Breast epithelium (tissue), 4 donors: ENCODE measurements around the gene ERVW-1. TPM values are rescaled to one million over a fixed set of nuclear protein-coding genes. Genes with fewer than 3 reads are reported as not detected.
"Not testable (repeated sequence)": the region's sequence is repeated elsewhere in the genome, so short reads cannot be mapped to it uniquely, and the experiment has no call there.

ENCODE experiments used
- DNase-seq, 2 donors: peaks; one replicate each; pipeline ENCODE4 v3.0.0-alpha.2; 2019; ENCODE audit warnings: low spot score in 2 of 2
- H3K27ac ChIP-seq, 2 donors: fragments of 200-600 bp; sonication (generic) in 1 of 2; one replicate each; pipeline ENCODE4 v1.5.1; 2016 to 2019; ENCODE audit warnings: mild to moderate bottlenecking in 1 of 2
- H3K27me3 ChIP-seq, 2 donors: fragments of 200-600 bp; sonication (generic) in 1 of 2; one replicate each; pipeline versions ENCODE4 v1.5.1 to v1.6.0; 2017 to 2019; ENCODE audit warnings: control low read depth in 1 of 2, mild to moderate bottlenecking in 1 of 2
- H3K36me3 ChIP-seq: fragments of 200-600 bp; one replicate; pipeline ENCODE4 v1.5.1; 2019
- H3K4me1 ChIP-seq, 2 donors: fragments of 200-600 bp; sonication (generic); one replicate each; pipeline ENCODE4 v1.5.1; 2016 to 2019; ENCODE audit warnings: control low read depth in 1 of 2
- H3K4me3 ChIP-seq, 3 donors: fragments of 200-600 bp; sonication (generic); 1 replicate in 2 of 3; 2 replicates in 1 of 3; pipeline ENCODE4 v1.5.1; 2016 to 2019; ENCODE audit warnings: mild to moderate bottlenecking in 3 of 3, moderate library complexity in 2 of 3
- H3K9me3 ChIP-seq, 2 donors: fragments of 200-600 bp; sonication (generic) in 1 of 2; one replicate each; pipeline ENCODE4 v1.5.1; 2016 to 2019; ENCODE audit warnings: control low read depth in 1 of 2
- CTCF ChIP-seq, 3 donors: fragments of 450-650 bp; IDR thresholded peaks; one replicate each; pipeline ENCODE4 v1.5.1; 2016 to 2017; ENCODE audit warnings: antibody characterized with exemption in 3 of 3, mild to moderate bottlenecking in 3 of 3, moderate library complexity in 3 of 3
- POLR2A ChIP-seq: fragments of 450-650 bp; IDR thresholded peaks from one replicate; pipeline ENCODE4 v1.6.1; 2016; ENCODE audit warnings: antibody characterized with exemption, mild to moderate bottlenecking, moderate library complexity
- POLR2AphosphoS5 ChIP-seq, 3 donors: sonication (generic); formaldehyde crosslinking; IDR thresholded peaks; one replicate each; pipeline ENCODE4 v1.6.1; 2017; ENCODE audit warnings: antibody characterized with exemption in 3 of 3
- intact Hi-C: fragments of 100-400 bp; cut with DNase I; formaldehyde crosslinking; loops from one replicate; pipeline ENCODE4 v1.15.1; 2023; ENCODE audit warnings: low total_unique reads
- total RNA-seq, 3 donors: library from RNA; depleted of rRNA; stranded (reverse); fragments of >200 nt; gene quantifications; one replicate each; pipeline ENCODE4 v1.1.0, GENCODE V29; 2016

ERVW-1 gene
- total RNA-seq, 3 donors from 2014 or later: not detected

- no peaks in the 10 kb centered on the region for H3K27me3 ChIP-seq
- intact Hi-C loops: no loop called here
- no peak overlapping the region for H3K27ac ChIP-seq
- no peaks in the 10 kb centered on the region for H3K36me3 ChIP-seq
- no peaks in the 10 kb centered on the region for H3K4me1 ChIP-seq
- no peak for DNase-seq
- H3K4me3 ChIP-seq: no peak overlapping the region
- H3K9me3 ChIP-seq: no peaks in the 10 kb centered on the region
- TF ChIP-seq POLR2AphosphoS5 (IDR thresholded peaks at IDR 0.05) (no peak), CTCF (IDR thresholded peaks at IDR 0.05) (no peak), POLR2A (no peak)
Measured at GRCh38 chr7:92478711-92479110, 965 bp upstream of the ERVW-1 start.

- no peaks in the 10 kb centered on the region for H3K9me3 ChIP-seq
- intact Hi-C loops: no loop called here
- H3K4me1 ChIP-seq: no peaks in the 10 kb centered on the region
- no peak overlapping the region for H3K27ac ChIP-seq
- no peak for TF ChIP-seq POLR2AphosphoS5 (IDR thresholded peaks at IDR 0.05)
- TF ChIP-seq POLR2A: no peak
- TF ChIP-seq CTCF (IDR thresholded peaks at IDR 0.05): no peak
- H3K4me3 ChIP-seq: no peak overlapping the region
- no peaks in the 10 kb centered on the region for H3K36me3 ChIP-seq
- no peaks in the 10 kb centered on the region for H3K27me3 ChIP-seq
- DNase-seq: no peak
Measured at GRCh38 chr7:92478095-92478494, 349 bp upstream of the ERVW-1 start.

- H3K27ac ChIP-seq, DNase-seq, H3K36me3 ChIP-seq, intact Hi-C loops, H3K4me1 ChIP-seq, H3K4me3 ChIP-seq, H3K27me3 ChIP-seq, H3K9me3 ChIP-seq: not testable (repeated sequence)
Measured at GRCh38 chr7:92475851-92476590, 1.7 kb downstream of the ERVW-1 start.

- H3K27me3 ChIP-seq, H3K36me3 ChIP-seq, DNase-seq, H3K9me3 ChIP-seq, H3K4me3 ChIP-seq, H3K4me1 ChIP-seq, intact Hi-C loops, H3K27ac ChIP-seq: not testable (repeated sequence)
Measured at GRCh38 chr7:92475261-92475770, 2.4 kb downstream of the ERVW-1 start.

GRCh38 chr7:92473989-92474388 is 3.8 kb downstream of the ERVW-1 start:
- DNase-seq: peak; percentile 40 to 56
- peak overlapping the region in 1 of 2 donors; percentile 39 for H3K27ac ChIP-seq
- TF ChIP-seq POLR2AphosphoS5 (IDR thresholded peaks at IDR 0.05): peak in 1 of 3 donors; percentile 17
- intact Hi-C loops, H3K4me1 ChIP-seq, H3K4me3 ChIP-seq, H3K27me3 ChIP-seq, H3K36me3 ChIP-seq, H3K9me3 ChIP-seq: not testable (repeated sequence)

- intact Hi-C loops, H3K4me3 ChIP-seq, H3K27ac ChIP-seq, H3K9me3 ChIP-seq, H3K4me1 ChIP-seq, H3K36me3 ChIP-seq, DNase-seq, H3K27me3 ChIP-seq: not testable (repeated sequence)
Measured at GRCh38 chr7:92468589-92468988, 9.2 kb downstream of the ERVW-1 start.

- Histone ChIP-seq H3K9me3 (no peaks in the 10 kb centered on the region), H3K27me3 (no peaks in the 10 kb centered on the region), H3K27ac (no peak overlapping the region), H3K36me3 (no peaks in the 10 kb centered on the region), H3K4me1 (no peaks in the 10 kb centered on the region), H3K4me3 (no peak overlapping the region)
- intact Hi-C loops: no loop called here
- no peak for DNase-seq
- TF ChIP-seq CTCF (IDR thresholded peaks at IDR 0.05) (no peak), POLR2A (no peak), POLR2AphosphoS5 (IDR thresholded peaks at IDR 0.05) (no peak)
Measured at GRCh38 chr7:92466682-92467081, 11.1 kb downstream of the ERVW-1 start.
